Measurements from ENCODE around the gene CST8. TPM values are rescaled to one million over a fixed set of nuclear protein-coding genes. Genes with fewer than 3 reads are reported as not detected.
"Not testable (repeated sequence)": the region's sequence is repeated elsewhere in the genome, so short reads cannot be mapped to it uniquely, and the experiment has no call there.

CST8 gene
- total RNA-seq, 4 donors from 2014 or later = not detected

- Histone ChIP-seq H3K4me1 (no peaks in the 10 kb centered on the region), H3K9me3 (no peaks in the 10 kb centered on the region), H3K4me3 (no peak overlapping the region), H3K27me3 (no peaks in the 10 kb centered on the region), H3K36me3 (no peaks in the 10 kb centered on the region), H3K27ac (no peak overlapping the region)
- DNase-seq = no peak
- TF ChIP-seq CTCF (IDR thresholded peaks at IDR 0.05) (no peak), POLR2A (IDR thresholded peaks at IDR 0.05) (no peak)
These were observed 29.7 kb upstream of the CST8 start for GRCh38 chr20:23461180-23461579.

- not testable (repeated sequence) for H3K4me3 ChIP-seq, H3K4me1 ChIP-seq, DNase-seq, H3K27me3 ChIP-seq, H3K9me3 ChIP-seq, H3K36me3 ChIP-seq, H3K27ac ChIP-seq
These were observed 24.0 kb upstream of the CST8 start for GRCh38 chr20:23466961-23467360.

GRCh38 chr20:23472306-23472705 lies 18.6 kb upstream of the CST8 start:
- not testable (repeated sequence) for H3K36me3 ChIP-seq, H3K27me3 ChIP-seq, H3K4me1 ChIP-seq, H3K9me3 ChIP-seq, H3K27ac ChIP-seq, H3K4me3 ChIP-seq, DNase-seq

GRCh38 chr20:23473293-23473692 lies 17.6 kb upstream of the CST8 start:
- H3K9me3 ChIP-seq, H3K27me3 ChIP-seq, DNase-seq, H3K36me3 ChIP-seq, H3K4me1 ChIP-seq, H3K4me3 ChIP-seq, H3K27ac ChIP-seq: not testable (repeated sequence)

- Histone ChIP-seq H3K36me3 (no peaks in the 10 kb centered on the region), H3K27me3 (no peaks in the 10 kb centered on the region), H3K27ac (no peak overlapping the region), H3K9me3 (no peaks in the 10 kb centered on the region), H3K4me3 (no peak overlapping the region), H3K4me1 (no peaks in the 10 kb centered on the region)
- no peak for DNase-seq
- TF ChIP-seq CTCF (IDR thresholded peaks at IDR 0.05) (no peak), POLR2A (IDR thresholded peaks at IDR 0.05) (no peak)
These were observed 15.5 kb upstream of the CST8 start for GRCh38 chr20:23475395-23475794.

GRCh38 chr20:23476015-23476754 lies 14.7 kb upstream of the CST8 start:
- Histone ChIP-seq H3K4me3 (no peak overlapping the region), H3K36me3 (no peaks in the 10 kb centered on the region), H3K9me3 (no peaks in the 10 kb centered on the region), H3K27ac (no peak overlapping the region), H3K4me1 (no peaks in the 10 kb centered on the region), H3K27me3 (no peaks in the 10 kb centered on the region)
- no peak for TF ChIP-seq POLR2A (IDR thresholded peaks at IDR 0.05)
- TF ChIP-seq CTCF (IDR thresholded peaks at IDR 0.05) = no peak
- DNase-seq = no peak

- Histone ChIP-seq H3K27ac (no peak overlapping the region), H3K4me3 (no peak overlapping the region), H3K27me3 (no peaks in the 10 kb centered on the region), H3K36me3 (no peaks in the 10 kb centered on the region), H3K9me3 (no peaks in the 10 kb centered on the region), H3K4me1 (no peaks in the 10 kb centered on the region)
- TF ChIP-seq CTCF (IDR thresholded peaks at IDR 0.05) (no peak), POLR2A (IDR thresholded peaks at IDR 0.05) (no peak)
- DNase-seq = no peak
These were observed 13.7 kb upstream of the CST8 start for GRCh38 chr20:23477223-23477622.

Data from Peyer's patch (tissue), 4 donors.